Upper lobe of left lung (tissue), 6 donors: ENCODE data around the gene SRGAP3. TPM values are rescaled to one million over a fixed set of nuclear protein-coding genes. Genes with fewer than 3 reads are reported as not detected.
A peak's percentile ranks its signal among the peaks of the same experiment; 100 is the strongest.

Experiments used
- ATAC-seq, 2 donors: fragments of 200-7000 bp; cut with Tn5 transposase; one replicate each; pipeline ENCODE4 v1.9.1; 2022; ENCODE audit warnings: mild to moderate bottlenecking in 2 of 2, moderate library complexity in 2 of 2; ENCODE audit not compliant: low FRiP score in 2 of 2
- DNase-seq, 2 donors: peaks; one replicate each; pipeline ENCODE4 v3.0.0-alpha.2; 2019 to 2020
- H3K27ac ChIP-seq, 4 donors: fragments of 200-600 bp; sonication (generic); one replicate each; pipeline ENCODE4 v1.5.1; 2016 to 2019
- H3K27me3 ChIP-seq, 4 donors: fragments of 200-600 bp; sonication (generic); one replicate each; pipeline ENCODE4 v1.5.1; 2017 to 2019
- H3K36me3 ChIP-seq, 4 donors: fragments of 200-600 bp; sonication (generic); one replicate each; pipeline ENCODE4 v1.5.1; 2016 to 2019
- H3K4me1 ChIP-seq, 4 donors: fragments of 200-600 bp; sonication (generic); one replicate each; pipeline ENCODE4 v1.5.1; 2018 to 2019
- H3K4me3 ChIP-seq, 4 donors: fragments of 200-600 bp; sonication (generic); one replicate each; pipeline ENCODE4 v1.5.1; 2017 to 2019; ENCODE audit warnings: mild to moderate bottlenecking in 2 of 4, moderate library complexity in 1 of 4
- H3K9me3 ChIP-seq, 4 donors: fragments of 200-600 bp; sonication (generic); one replicate each; pipeline ENCODE4 v1.5.1; 2018 to 2019
- EP300 ChIP-seq, 4 donors: sonication (generic); formaldehyde crosslinking; IDR thresholded peaks; one replicate each; pipeline ENCODE4 v1.5.1; 2017; ENCODE audit warnings: antibody characterized with exemption in 4 of 4, control low read depth in 2 of 4
- POLR2A ChIP-seq, 4 donors: fragments of 450-650 bp; IDR thresholded peaks; one replicate each; pipeline ENCODE4 v1.5.1; 2016 to 2017; ENCODE audit warnings: antibody characterized with exemption in 4 of 4, mild to moderate bottlenecking in 2 of 4
- POLR2AphosphoS5 ChIP-seq, 2 donors: sonication (generic); formaldehyde crosslinking; IDR thresholded peaks; one replicate each; pipeline ENCODE4 v1.5.1; 2017; ENCODE audit warnings: antibody characterized with exemption in 2 of 2
- WGBS, 2 donors: methylation state at CpG; one replicate each; pipeline ENCODE4 v1.1.5; 2017 to 2018; 5-methylcytosine and 5-hydroxymethylcytosine counted together
- total RNA-seq, 6 donors: library from RNA; depleted of rRNA in 4 of 6; stranded (reverse); fragments of >200 nt in 4 of 6; gene quantifications; one replicate each; pipeline versions ENCODE4 v1.1.0 to v1.2.1, GENCODE V29; 2016 to 2021
- TF ChIP-seq, protein P1 (sequence below), 6 experiments: fragments of 450-650 bp in 4 of 6; fragments of 200-600 bp in 2 of 6; sonication (generic) in 2 of 6; IDR thresholded peaks; one replicate each; pipeline ENCODE4 v1.5.1; 2016 to 2019; ENCODE audit warnings: antibody characterized with exemption in 6 of 6
- donor health status: DM: no; HTN: no; CAD: no; lungs with moderate emphysema.
- donor health status: DM: no; HTN: yes; CAD: no; lungs with severe emphysema.

The SRGAP3 gene
- total RNA-seq, 6 donors from 2014 or later, result 4.6 to 29.6 (median 11.4) TPM

DNA sequence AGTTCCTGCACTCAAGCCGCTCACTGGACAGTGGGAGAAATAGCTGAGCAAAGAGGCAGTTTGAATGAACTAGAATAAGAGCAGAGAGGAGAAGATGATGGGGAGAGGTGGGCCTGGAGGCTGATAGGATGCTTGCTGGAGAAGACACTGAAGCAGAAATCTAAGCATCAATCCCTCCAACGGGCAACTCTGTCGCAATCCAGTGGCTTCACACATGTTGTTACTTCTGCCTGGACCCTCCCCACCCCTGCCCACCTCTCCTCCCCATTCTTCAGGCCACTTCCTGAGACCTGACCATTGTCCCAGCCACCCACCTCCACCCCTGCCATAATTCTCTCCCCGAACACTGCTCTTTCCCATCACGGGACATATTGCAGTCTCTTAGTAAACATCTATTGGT is 76.0 kb downstream of the SRGAP3 start:
- no peak for ATAC-seq
- no peaks in the 10 kb centered on the region for H3K27me3 ChIP-seq
- TF ChIP-seq POLR2AphosphoS5 (IDR thresholded peaks at IDR 0.05) (no peak), EP300 (IDR thresholded peaks at IDR 0.05) (no peak), POLR2A (IDR thresholded peaks at IDR 0.05) (no peak)
- TF ChIP-seq, protein P1, sequence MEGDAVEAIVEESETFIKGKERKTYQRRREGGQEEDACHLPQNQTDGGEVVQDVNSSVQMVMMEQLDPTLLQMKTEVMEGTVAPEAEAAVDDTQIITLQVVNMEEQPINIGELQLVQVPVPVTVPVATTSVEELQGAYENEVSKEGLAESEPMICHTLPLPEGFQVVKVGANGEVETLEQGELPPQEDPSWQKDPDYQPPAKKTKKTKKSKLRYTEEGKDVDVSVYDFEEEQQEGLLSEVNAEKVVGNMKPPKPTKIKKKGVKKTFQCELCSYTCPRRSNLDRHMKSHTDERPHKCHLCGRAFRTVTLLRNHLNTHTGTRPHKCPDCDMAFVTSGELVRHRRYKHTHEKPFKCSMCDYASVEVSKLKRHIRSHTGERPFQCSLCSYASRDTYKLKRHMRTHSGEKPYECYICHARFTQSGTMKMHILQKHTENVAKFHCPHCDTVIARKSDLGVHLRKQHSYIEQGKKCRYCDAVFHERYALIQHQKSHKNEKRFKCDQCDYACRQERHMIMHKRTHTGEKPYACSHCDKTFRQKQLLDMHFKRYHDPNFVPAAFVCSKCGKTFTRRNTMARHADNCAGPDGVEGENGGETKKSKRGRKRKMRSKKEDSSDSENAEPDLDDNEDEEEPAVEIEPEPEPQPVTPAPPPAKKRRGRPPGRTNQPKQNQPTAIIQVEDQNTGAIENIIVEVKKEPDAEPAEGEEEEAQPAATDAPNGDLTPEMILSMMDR (IDR thresholded peaks at IDR 0.05), result no peak
- no peaks in the 10 kb centered on the region for H3K36me3 ChIP-seq
- WGBS, 2 donors, result 56 to 59% methylated on average over 5 of the region's 5 CpGs
- DNase-seq, result no peak
- H3K27ac ChIP-seq, result no peak overlapping the region
- no peaks in the 10 kb centered on the region for H3K9me3 ChIP-seq
- H3K4me1 ChIP-seq, result peaks cover 0 to 16% (median 4%) of the 10 kb centered on the region in 4 donors
- no peak overlapping the region for H3K4me3 ChIP-seq

DNA sequence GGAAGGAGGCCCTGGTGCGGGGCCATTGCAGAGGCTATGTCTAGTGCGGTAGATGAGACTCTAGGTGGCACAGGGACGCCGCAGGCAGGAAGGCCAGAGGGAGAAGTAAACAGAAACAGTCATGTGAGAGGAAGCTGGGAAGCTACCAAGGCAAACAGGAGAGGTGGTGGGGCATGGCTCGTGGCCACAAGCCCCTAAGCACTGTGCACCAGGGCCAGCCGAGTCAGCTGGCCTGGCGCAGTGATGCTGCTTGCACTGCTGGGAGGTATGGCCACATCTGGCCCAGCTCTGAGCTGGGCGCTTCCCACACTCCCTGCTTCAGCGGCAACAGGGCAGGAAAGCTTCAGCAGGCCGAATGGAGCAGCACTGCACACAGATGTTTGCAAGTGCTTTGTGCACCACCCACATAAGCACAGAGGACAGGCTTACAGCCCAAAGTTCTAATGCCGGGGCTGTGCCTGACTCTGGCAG is 76.6 kb downstream of the SRGAP3 start:
- 50 to 56% methylated on average over 11 of the region's 11 CpGs for WGBS, 2 donors
- H3K36me3 ChIP-seq, result no peaks in the 10 kb centered on the region
- ATAC-seq (peak in 1 of 2 donors; percentile 18), DNase-seq (no peak)
- H3K4me3 ChIP-seq, result no peak overlapping the region
- no peaks in the 10 kb centered on the region for H3K27me3 ChIP-seq
- TF ChIP-seq, protein P1 (IDR thresholded peaks at IDR 0.05), result no peak
- TF ChIP-seq POLR2A (IDR thresholded peaks at IDR 0.05) (no peak), POLR2AphosphoS5 (IDR thresholded peaks at IDR 0.05) (no peak)
- H3K9me3 ChIP-seq, result no peaks in the 10 kb centered on the region
- H3K27ac ChIP-seq, result no peak overlapping the region
- peaks cover 0 to 16% (median 4%) of the 10 kb centered on the region in 4 donors for H3K4me1 ChIP-seq

DNA sequence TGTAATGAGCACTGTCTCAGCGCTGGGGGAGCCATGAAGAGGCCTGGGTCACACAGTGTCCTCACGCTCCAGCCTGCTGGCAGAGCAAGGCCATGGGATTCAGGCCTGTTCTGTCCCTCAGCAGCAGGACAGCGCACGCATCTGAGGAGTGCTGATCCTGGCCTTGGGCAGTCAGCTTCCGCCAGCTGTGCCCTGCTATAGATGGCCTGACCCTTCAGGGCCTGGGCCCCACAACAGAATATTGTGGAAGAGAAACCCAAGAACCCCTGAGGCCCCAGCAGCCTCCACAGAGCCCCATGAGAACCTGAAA is 78.6 kb downstream of the SRGAP3 start:
- peaks cover 0 to 16% (median 4%) of the 10 kb centered on the region in 4 donors for H3K4me1 ChIP-seq
- DNase-seq, result no peak
- no peaks in the 10 kb centered on the region for H3K27me3 ChIP-seq
- no peak overlapping the region for H3K27ac ChIP-seq
- TF ChIP-seq POLR2AphosphoS5 (IDR thresholded peaks at IDR 0.05) (no peak), POLR2A (IDR thresholded peaks at IDR 0.05) (no peak), EP300 (IDR thresholded peaks at IDR 0.05) (no peak)
- TF ChIP-seq, protein P1 (IDR thresholded peaks at IDR 0.05), result no peak
- H3K36me3 ChIP-seq, result no peaks in the 10 kb centered on the region
- ATAC-seq, result no peak
- 98% methylated on average over 4 of the region's 5 CpGs; no CpG with 5 or more reads in 1 of the 2 donors for WGBS, 2 donors
- no peak overlapping the region for H3K4me3 ChIP-seq
- no peaks in the 10 kb centered on the region for H3K9me3 ChIP-seq

DNA sequence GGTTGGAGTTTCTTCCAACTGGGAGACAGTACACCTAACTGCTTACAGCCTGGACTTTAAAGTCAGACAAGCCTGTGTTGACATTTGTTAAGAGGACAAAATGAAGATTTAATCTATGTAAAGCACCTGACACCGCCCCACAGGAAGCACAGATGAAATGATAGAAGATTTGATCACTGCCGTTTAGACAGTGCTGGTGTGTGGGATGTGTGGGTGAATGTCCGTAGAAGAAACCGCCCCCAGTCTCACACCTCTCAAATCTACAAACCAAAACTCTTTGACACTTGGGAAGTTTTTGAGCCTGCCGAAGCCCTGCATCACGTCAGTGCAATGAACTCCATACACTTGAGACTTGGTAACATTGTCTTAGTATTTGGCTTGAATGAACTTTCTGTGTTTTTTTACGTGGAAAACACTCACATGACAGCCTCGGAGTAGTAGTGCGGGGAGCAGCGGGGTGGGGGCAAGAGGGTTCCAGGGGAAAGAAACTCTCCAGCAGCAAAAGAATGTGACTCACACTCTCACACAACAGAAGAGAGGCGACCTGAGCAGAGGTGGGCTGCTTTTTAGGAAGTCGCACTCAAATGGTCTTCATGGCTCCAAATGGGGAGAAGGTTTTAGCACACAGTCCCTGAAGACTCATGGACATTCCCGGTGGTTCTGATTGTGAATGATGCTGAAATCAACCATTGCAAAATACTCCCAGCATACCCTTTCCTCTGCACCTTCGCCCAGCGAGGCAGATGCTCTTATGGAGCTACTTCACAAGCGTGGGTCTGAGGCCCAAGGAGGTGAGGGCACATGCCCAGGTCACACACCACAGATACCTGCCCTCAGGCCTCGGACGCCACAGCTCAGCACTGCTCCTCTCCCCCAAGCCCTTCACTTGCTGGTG is 79.2 kb downstream of the SRGAP3 start:
- TF ChIP-seq EP300 (IDR thresholded peaks at IDR 0.05) (no peak), POLR2AphosphoS5 (IDR thresholded peaks at IDR 0.05) (no peak), POLR2A (IDR thresholded peaks at IDR 0.05) (no peak)
- TF ChIP-seq, protein P1 (IDR thresholded peaks at IDR 0.05), result no peak
- H3K4me1 ChIP-seq, result peaks cover 0 to 13% (median 4%) of the 10 kb centered on the region in 4 donors
- no peak overlapping the region for H3K4me3 ChIP-seq
- no peaks in the 10 kb centered on the region for H3K36me3 ChIP-seq
- H3K9me3 ChIP-seq, result no peaks in the 10 kb centered on the region
- H3K27ac ChIP-seq, result no peak overlapping the region
- no peak for DNase-seq
- no peaks in the 10 kb centered on the region for H3K27me3 ChIP-seq
- WGBS, 2 donors, result 74 to 76% methylated on average over 15 to 18 of the region's 18 CpGs
- ATAC-seq, result peak in 1 of 2 donors; percentile 12
